ENCODE measurements around the gene C1orf226. TPM values are rescaled to one million over a fixed set of nuclear protein-coding genes. Genes with fewer than 3 reads are reported as not detected.

The C1orf226 gene
- total RNA-seq, 1 experiment from 2014 or later, result 7.7 TPM

- TF ChIP-seq MAX (IDR thresholded peaks at IDR 0.05), result no peak
- no peak for TF ChIP-seq ATF3 (IDR thresholded peaks at IDR 0.05)
- no peak for TF ChIP-seq YY1 (IDR thresholded peaks at IDR 0.05; ENCODE audit: extremely low read depth, insufficient replicate concordance, low read depth, low read length)
- TF ChIP-seq POLR2A (IDR thresholded peaks at IDR 0.05; ENCODE audit: borderline replicate concordance, extremely low read depth, insufficient read depth, insufficient read length), result no peak
- TF ChIP-seq SRF (IDR thresholded peaks at IDR 0.05; ENCODE audit: low read depth), result no peak
Observed at GRCh38 chr1:162390396-162391185, 9.1 kb downstream of the C1orf226 start (continued).

GRCh38 chr1:162391790-162392563, 10.4 kb downstream of the C1orf226 start:
- peak overlapping the region; percentile 26 for H3K4me2 ChIP-seq (ENCODE audit: low read length)
- no peak overlapping the region for H3K27ac ChIP-seq (ENCODE audit: low read depth, low read length)
- peak overlapping the region; percentile 83 for H2AFZ ChIP-seq (ENCODE audit: low read depth, low read length, poor library complexity, severe bottlenecking)
- ChIA-PET CTCF (interaction anchor here (2.1 to 2.8 kb wide), 2 partner anchors 34 to 336 kb away, joined by 8 to 9 read pairs; no protein-coding TSS in a partner anchor), POLR2A (no interaction called here), RAD21 (ENCODE audit: low non-redundant PET in 1 of 2, low total read pairs in 2 of 2, uncharacterized antibody in 2 of 2, unreplicated experiment in 2 of 2) (no interaction called here)
- H3K79me2 ChIP-seq (ENCODE audit: insufficient read depth, low read length), result no peaks in the 10 kb centered on the region
- no peaks in the 10 kb centered on the region for H3K9me3 ChIP-seq (ENCODE audit: control insufficient read depth in 1 of 2, insufficient read depth in 1 of 2, low read depth in 1 of 2, low read length in 2 of 2)
- H3K9me2 ChIP-seq (ENCODE audit: insufficient read depth), result no peaks in the 10 kb centered on the region
- no peaks in the 10 kb centered on the region for H4K20me1 ChIP-seq (ENCODE audit: insufficient read depth)
- no peaks in the 10 kb centered on the region for H3K36me3 ChIP-seq (ENCODE audit: control insufficient read depth in 1 of 2, insufficient read depth in 2 of 2, low read length in 2 of 2)
- H3K4me1 ChIP-seq (ENCODE audit: control insufficient read depth in 1 of 2, insufficient read depth in 2 of 2, low read length in 2 of 2), result peaks cover 0 to 4% of the 10 kb centered on the region in 2 experiments; a peak in 2 of 4 replicates
- TF ChIP-seq EGR1 (IDR thresholded peaks at IDR 0.05; ENCODE audit: low read depth) (no peak), RAD21 (IDR thresholded peaks at IDR 0.05; ENCODE audit: low read depth) (peak; percentile 93), CEBPB (IDR thresholded peaks at IDR 0.05; ENCODE audit: low read depth) (0 out of 2 replicates have a peak, but pooled peaks have one; percentile 29), ZBTB33 (IDR thresholded peaks at IDR 0.05; ENCODE audit: extremely low read depth, insufficient replicate concordance, low read length) (no peak), ELF1 (IDR thresholded peaks at IDR 0.05; ENCODE audit: borderline replicate concordance, low read depth) (no peak), CTCF (IDR thresholded peaks at IDR 0.05 in 2 of 3, conservative IDR thresholded peaks at IDR 0.05 in 1 of 3; ENCODE audit: borderline replicate concordance in 1 of 3, insufficient read depth in 1 of 3, low read depth in 2 of 3, low read length in 2 of 3) (peak; percentile 76 to 86 (median 82)), SRF (IDR thresholded peaks at IDR 0.05; ENCODE audit: low read depth) (no peak), POLR2AphosphoS5 (IDR thresholded peaks at IDR 0.05; ENCODE audit: low read depth, low read length) (no peak), FOSL1 (IDR thresholded peaks at IDR 0.05; ENCODE audit: low read depth) (no peak), CBX3 (IDR thresholded peaks at IDR 0.05; ENCODE audit: low read depth) (0 out of 2 replicates have a peak, but pooled peaks have one; percentile 46)
- intact Hi-C loops (cut with micrococcal nuclease), result loop anchor here (2.0 to 10.0 kb wide), 3 partner anchors 35 to 335 kb away; no protein-coding TSS in a partner anchor
- DNase-seq (ENCODE audit: low read depth, low spot score) (peak; percentile 42), ATAC-seq (peak; percentile 73)
- no TSS peak for BruUV-seq (replicated peaks)
- no peak overlapping the region for H3K9ac ChIP-seq (ENCODE audit: low read length)
- no peaks in the 10 kb centered on the region for H3K27me3 ChIP-seq (ENCODE audit: insufficient read depth, low read length)
- no peak overlapping the region for H3K4me3 ChIP-seq (replicated peaks in 1 of 2; ENCODE audit: low read depth in 1 of 2, low read length in 2 of 2)

All from HCT116 (cell line).